DMS79 treated with DMSO at 0.1 percent for 48 hours (cell line): ENCODE data around the gene TIMP3.

Experiments
- DNase-seq: peaks from one replicate; lab custom pipeline; 2025; lab: John Stamatoyannopoulos, UW

The TIMP3 gene

GRCh38 chr22:32830473-32830872 lies 29.0 kb downstream of the TIMP3 start:
- no peak for DNase-seq

DNA sequence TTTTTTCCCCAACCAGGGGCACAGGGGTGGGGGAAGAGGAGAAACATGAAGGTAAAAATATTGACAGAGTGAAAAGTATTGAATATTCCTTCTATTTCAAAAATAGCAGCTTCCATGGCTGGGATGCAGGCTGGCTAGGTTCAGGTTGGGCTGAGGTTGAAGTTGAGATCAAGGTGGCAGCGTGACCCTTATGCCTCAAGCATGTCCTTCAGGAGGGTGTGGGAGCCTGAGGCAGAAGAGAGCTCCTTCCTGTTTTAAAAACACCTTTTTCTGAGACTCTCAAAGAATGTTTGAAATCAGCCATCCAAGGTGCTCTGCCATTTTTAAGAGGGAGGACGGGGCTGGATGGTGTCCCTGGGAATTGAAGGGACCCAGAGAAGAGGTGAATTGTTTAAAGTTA lies 29.5 kb downstream of the TIMP3 start:
- no peak for DNase-seq

- DNase-seq, result no peak
Observed at GRCh38 chr22:32831584-32831983, 30.1 kb downstream of the TIMP3 start.

- DNase-seq, result no peak
Observed at GRCh38 chr22:32832174-32832573, 30.7 kb downstream of the TIMP3 start.

GRCh38 chr22:32836280-32837123 lies 35.0 kb downstream of the TIMP3 start:
- no peak for DNase-seq

GRCh38 chr22:32837142-32837541 lies 35.6 kb downstream of the TIMP3 start:
- no peak for DNase-seq

DNA sequence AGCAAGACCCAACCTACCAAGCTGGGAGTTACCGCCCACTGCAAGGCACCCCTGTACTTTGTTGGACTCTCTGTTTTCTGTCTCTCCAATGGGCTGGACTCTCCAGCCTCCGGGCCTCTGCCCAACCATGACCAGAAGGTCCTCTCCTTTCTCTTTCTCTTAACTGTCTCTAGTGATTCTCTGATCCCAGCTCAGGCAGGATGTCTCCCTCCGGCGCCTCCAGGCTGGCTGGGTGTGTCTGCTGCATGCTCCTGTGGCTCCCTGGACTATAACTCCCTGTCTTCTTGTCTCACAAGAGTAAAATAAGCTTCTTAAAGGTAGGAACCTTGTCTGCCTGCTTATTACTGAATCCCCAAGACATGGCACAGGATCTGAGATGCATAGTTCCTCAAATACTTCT lies 36.3 kb downstream of the TIMP3 start:
- no peak for DNase-seq

DNA sequence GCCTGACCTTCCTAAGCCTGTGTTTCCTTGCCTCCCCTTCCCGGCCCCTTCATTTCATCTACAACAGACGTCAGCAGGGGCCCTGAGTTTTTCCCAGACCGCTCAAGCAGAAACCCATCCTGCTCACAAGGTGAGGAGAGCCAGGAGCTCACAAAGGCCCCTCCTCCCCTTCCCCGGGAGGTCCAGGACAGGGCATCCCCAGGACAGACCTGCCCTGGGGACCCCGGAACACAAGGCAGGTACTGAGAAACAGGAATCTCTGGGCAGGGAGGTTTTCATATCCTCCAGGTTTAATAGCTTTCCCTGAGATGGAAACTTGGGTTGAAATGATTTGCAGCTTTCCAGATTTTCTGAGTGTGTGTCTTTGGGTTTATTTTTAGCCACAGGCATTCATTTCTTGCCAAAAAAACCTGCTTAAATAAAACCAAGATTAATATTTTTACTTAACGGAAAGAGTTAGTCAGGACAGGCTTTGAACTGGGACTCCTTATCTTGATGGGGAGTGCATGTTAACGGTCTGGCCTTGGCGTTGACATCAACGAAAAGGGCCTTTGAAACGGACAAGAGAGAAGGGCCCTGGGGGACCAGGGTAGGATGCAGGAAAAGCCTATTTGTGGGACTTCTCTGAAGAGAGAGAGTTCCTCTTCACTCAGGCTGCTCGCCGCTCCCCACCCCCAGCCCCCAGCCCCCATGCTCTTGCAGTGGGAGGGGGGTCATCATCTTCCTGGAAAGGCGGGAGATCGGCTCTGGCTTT lies 38.5 kb downstream of the TIMP3 start:
- no peak for DNase-seq

- no peak for DNase-seq
Observed at GRCh38 chr22:32841175-32841574, 39.7 kb downstream of the TIMP3 start.

DNA sequence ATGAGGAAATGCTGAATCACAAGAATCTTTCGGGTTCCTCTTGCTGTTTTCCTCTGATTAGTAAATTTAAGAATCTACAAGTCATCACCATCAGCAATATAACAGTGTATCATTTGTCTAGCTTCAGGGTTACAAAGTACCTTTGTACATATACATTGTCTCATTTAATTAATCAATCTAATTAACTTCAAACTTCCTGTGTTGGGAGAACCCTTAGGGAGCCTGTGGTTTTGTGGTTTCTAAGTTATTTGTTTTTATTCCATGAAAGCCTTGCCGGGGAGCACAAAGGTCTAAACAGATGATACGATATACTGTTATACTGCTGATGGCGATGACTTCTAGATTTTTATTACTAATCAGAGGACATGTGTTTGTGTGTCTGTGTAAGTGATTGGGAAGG lies 41.0 kb downstream of the TIMP3 start:
- DNase-seq, result no peak

DNA sequence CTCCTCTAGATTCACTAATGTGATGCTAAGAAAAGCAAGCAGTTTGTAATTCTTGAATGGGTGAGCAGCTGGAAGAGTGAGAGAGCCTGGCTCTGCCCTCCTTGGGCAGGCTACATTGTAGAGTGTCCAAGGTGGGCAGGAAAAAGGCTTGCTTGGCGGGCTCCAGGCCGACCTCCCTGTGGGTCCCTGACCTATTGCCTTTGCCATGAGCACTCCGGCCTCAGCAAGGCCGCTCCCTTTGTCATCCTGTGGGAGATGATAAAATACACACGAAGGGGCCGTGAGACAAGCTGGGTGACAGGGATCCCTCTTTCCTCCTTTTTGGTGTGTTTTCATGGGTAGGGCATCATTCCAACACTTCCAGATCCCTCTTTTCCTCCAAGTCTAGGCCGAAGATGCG lies 41.8 kb downstream of the TIMP3 start:
- DNase-seq, result no peak

- no peak for DNase-seq
Observed at GRCh38 chr22:32844251-32844650, 42.7 kb downstream of the TIMP3 start.

- DNase-seq, result no peak
Observed at GRCh38 chr22:32846780-32847491, 45.4 kb downstream of the TIMP3 start.

GRCh38 chr22:32848226-32848625 lies 46.7 kb downstream of the TIMP3 start:
- DNase-seq, result no peak

DNA sequence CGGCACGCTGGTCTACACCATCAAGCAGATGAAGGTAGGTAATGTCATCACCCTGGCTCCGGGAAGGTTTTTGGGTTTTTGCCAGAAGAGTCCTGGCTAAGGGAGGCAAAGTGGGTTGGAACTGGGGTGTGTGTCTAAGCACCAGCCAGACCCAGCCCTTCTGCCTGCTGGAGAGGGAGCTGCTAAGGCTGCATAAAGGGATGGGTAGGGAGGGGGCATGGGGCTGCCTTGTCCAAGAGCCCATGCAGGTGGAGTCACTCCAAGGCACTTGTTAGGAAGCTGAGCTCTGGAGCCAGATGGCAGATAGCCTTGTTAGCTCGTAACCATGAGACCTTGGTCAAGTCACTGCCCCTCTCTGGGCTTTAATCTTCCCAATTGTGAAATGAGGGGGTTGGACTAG lies 48.0 kb downstream of the TIMP3 start:
- no peak for DNase-seq

- no peak for DNase-seq
Observed at GRCh38 chr22:32850157-32850556, 48.7 kb downstream of the TIMP3 start.

DNA sequence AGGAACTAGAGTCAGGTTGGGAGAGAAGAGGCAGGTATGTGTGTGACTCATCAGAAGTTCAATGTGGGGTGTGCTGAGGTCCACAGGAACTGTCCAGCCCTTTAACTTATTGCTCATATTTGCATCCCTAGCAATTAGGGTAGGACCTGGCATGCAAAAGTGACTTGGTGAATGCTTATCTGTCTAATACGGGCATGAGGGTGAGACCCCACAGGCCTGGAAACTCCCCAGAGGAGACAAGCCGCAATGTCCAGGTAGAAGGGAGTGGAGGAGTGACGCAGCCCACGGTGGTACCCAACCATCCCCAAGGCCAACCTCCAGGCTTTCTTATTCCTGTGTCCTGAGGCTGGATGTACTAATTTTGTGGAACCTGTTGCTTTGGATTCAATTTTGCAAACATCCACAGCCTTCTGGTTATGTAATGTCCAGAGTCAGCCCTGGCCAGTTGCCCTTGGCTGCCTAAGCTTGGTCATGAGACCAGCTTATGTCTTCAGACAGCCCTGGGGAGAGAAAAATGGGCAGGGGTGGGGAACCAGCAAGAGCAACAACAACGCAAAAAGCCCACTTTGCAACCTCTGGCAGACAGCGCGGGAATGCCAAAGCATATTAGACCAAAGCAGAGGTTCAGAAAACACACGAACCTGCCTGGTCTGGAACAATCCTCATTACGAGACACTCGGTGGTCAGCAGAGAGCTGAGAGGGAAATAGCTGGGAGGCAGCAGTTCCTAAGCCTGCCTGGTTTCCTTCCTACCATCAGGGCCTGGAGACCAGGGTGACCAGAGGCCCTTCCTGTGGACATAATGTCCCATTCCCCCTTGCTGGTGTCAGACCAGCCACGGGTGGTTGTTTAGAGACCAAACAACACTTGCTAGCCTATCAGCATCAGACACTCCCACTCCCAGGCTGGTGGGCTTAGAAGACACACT lies 49.3 kb downstream of the TIMP3 start:
- DNase-seq, result no peak

DNA sequence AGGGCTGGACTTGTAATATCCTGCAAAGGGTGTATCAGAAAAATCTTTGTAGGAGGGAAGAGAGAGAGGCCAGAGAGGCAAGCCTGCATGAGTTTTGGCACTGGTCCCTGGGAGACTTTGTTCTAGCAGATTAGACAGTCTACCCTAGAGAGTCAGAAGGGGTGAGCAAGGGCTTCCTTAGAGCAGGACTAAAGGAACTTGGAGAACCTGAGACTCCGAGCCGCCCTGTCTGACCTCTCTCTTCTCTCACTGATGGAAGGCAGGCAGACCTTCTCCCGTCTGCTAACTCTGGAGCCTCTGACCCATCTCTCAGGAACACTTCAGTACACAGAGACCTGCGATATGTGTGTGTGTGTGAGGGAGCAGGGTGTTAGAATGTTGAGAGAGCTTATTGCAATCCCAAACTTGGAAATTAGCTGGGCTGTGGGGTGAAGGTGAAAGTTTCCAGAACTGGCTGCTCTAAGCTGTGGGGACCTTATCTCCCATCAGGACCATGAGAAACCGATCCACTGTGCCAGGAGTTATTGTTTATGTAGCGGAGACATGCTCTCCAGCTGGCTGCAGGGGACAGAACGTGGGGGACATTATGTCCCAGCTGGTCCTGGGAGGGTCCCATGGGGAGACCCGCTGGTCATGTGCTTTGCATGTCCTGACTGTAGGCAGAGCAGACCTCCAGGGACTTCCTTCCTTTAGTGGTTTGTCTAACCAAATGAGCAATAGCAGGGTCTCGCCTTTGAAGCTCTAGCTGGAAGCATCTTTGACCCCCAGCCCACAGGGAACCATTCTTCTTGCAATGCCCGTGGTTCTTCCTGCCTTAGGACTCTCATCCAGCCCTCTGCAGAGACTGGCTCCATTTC lies 51.1 kb downstream of the TIMP3 start:
- no peak for DNase-seq

DNA sequence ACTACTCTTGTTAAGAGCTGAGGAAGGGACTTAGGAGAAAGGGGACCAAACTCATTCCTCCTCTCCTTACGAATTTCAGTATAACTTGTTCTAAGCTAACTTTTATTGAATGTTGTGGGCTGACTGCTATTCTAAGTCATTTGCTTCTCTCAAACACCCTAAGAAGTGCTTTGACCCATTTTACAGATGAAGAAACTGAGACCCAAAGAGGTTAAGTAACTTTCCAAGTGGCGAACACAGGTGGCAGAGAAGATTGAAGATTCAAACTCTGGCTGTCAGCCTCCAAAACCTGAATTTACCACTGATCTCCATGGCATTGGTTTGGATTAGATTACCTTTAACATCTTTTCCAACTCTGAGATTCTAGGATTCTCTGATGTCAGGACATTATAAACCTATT lies 52.2 kb downstream of the TIMP3 start:
- no peak for DNase-seq

DNA sequence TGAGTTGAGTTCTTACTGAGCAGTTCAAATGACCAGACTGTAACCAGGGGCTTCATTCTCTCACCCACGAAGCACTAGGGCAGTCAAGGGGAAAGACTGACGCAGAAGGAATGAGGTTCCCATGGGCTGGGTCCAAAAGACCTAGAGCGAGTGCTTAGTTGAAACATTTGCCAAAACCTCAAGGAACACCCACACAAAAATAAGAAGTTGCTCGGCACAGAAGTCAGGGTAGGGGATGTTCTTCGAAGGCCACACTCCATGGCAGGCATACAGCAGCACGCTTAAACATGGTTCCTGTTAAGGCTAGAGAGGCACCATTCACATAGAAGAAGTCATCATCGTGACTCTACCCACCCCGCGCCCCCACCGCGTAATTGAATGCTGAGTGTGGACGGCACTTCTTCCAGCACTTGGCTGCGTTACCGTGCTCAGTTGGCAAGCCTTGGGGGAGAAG lies 52.9 kb downstream of the TIMP3 start:
- DNase-seq, result no peak
